Panc1 (cell line): Measurements from ENCODE around the gene UBL7. TPM values are rescaled to one million over a fixed set of nuclear protein-coding genes. Genes with fewer than 3 reads are reported as not detected.
"Not testable (repeated sequence)": the region's sequence is repeated elsewhere in the genome, so short reads cannot be mapped to it uniquely, and the experiment has no call there.

Experiments
- ATAC-seq: fragments of 200-7000 bp; cut with Tn5 transposase; 2 replicates; pipeline ENCODE4 v1.9.1; 2020; ENCODE audit warnings: mild to moderate bottlenecking, moderate library complexity
- BruUV-seq: library from RNA; stranded (reverse); fragments of 400-500 nt; replicated peaks from 2 replicates; lab custom pipeline; 2021; lab: Mats Ljungman, UMichigan
- CTCF ChIA-PET: fragments of 300-600 bp; sonication (Branson Sonifier 250); formaldehyde crosslinking; loops from one replicate; lab custom pipeline; 2022; ENCODE audit warnings: antibody characterized with exemption; lab: Charles Lee
- POLR2A ChIA-PET: fragments of 300-600 bp; sonication (Branson Sonifier 250); formaldehyde crosslinking; loops from one replicate; lab custom pipeline; 2022; ENCODE audit warnings: antibody characterized with exemption; lab: Charles Lee
- DNase-seq: peaks from one replicate; pipeline ENCODE4 v3.0.0-alpha.2; 2010; ENCODE audit warnings: low read depth, low spot score
- H3K27ac ChIP-seq: 2 replicates; pipeline ENCODE4 v1.5.1; 2011; ENCODE audit warnings: mild to moderate bottlenecking, low read length, inconsistent platforms
- H3K27me3 ChIP-seq: fragments of 200-500 bp; sonication (Bioruptor generic); 2 replicates; pipeline ENCODE4 v1.6.0; 2014; ENCODE audit warnings: low read length, inconsistent platforms; ENCODE audit not compliant: control insufficient read depth, insufficient read depth
- H3K36me3 ChIP-seq: fragments of 200-500 bp; sonication (Bioruptor generic); 2 replicates; pipeline ENCODE4 v1.5.1; 2014; ENCODE audit warnings: inconsistent platforms, mild to moderate bottlenecking, low read length, moderate library complexity; ENCODE audit not compliant: control insufficient read depth, insufficient read depth
- H3K4me1 ChIP-seq: 2 replicates; pipeline ENCODE4 v1.5.1; 2011; ENCODE audit warnings: inconsistent platforms, mild to moderate bottlenecking, low read length, moderate library complexity; ENCODE audit not compliant: control insufficient read depth, insufficient read depth
- H3K4me3 ChIP-seq, 2 experiments: 2 replicates each; pipeline ENCODE4 v1.5.1; 2011 to 2012; ENCODE audit warnings: low read depth in 2 of 2, low read length in 2 of 2, mild to moderate bottlenecking in 2 of 2, inconsistent platforms in 1 of 2, moderate library complexity in 1 of 2
- H3K9me3 ChIP-seq: fragments of 200-500 bp; sonication (Bioruptor generic); 2 replicates; pipeline ENCODE4 v1.5.1; 2014; ENCODE audit warnings: low read depth, mild to moderate bottlenecking, inconsistent platforms, low read length, moderate library complexity; ENCODE audit not compliant: control insufficient read depth, insufficient read depth
- CTCF ChIP-seq: fragments of 450-650 bp; IDR thresholded peaks from 2 replicates; pipeline ENCODE4 v1.5.1; 2017; ENCODE audit warnings: mild to moderate bottlenecking
- POLR2AphosphoS5 ChIP-seq: IDR thresholded peaks from 2 replicates; pipeline ENCODE4 v1.6.1; 2012; ENCODE audit warnings: mild to moderate bottlenecking, low read depth, low read length, moderate library complexity
- REST ChIP-seq, 2 experiments: IDR thresholded peaks; 2 replicates each; pipeline ENCODE4 v1.6.1; 2011 to 2012; ENCODE audit warnings: low read depth in 2 of 2, control low read depth in 1 of 2, low read length in 1 of 2, mild to moderate bottlenecking in 1 of 2, moderate library complexity in 1 of 2; ENCODE audit not compliant: insufficient read depth in 1 of 2
- SIN3A ChIP-seq: IDR thresholded peaks from 2 replicates; pipeline ENCODE4 v1.6.1; 2012; ENCODE audit warnings: low read depth, mild to moderate bottlenecking, low read length, moderate library complexity, borderline replicate concordance; ENCODE audit not compliant: insufficient read depth
- TCF7L2 ChIP-seq: IDR thresholded peaks from 2 replicates; pipeline ENCODE4 v1.6.1; 2011; ENCODE audit warnings: mild to moderate bottlenecking, low read depth, low read length, inconsistent platforms
- in situ Hi-C: cut with HindIII; loops from 2 replicates; pipeline ENCODE4 v1.10.0; 2016; ENCODE audit warnings: low sequenced_read_pairs, low pct_unique_long_range_greater_than_20kb
- intact Hi-C: fragments of 100-400 bp; cut with micrococcal nuclease; formaldehyde crosslinking; loops from one replicate; pipeline ENCODE4 v1.10.0; 2022; ENCODE audit not compliant: unreplicated experiment
- total RNA-seq: library from RNA; stranded (reverse); gene quantifications from one replicate; pipeline ENCODE4 v1.2.1, GENCODE V29; 2021; ENCODE audit not compliant: unreplicated experiment

Gene UBL7
- total RNA-seq, 1 experiment from 2014 or later: 68.5 TPM

GRCh38 chr15:74488776-74489175 lies 27.8 kb upstream of the UBL7 start:
- Histone ChIP-seq H3K27me3 (no peaks in the 10 kb centered on the region), H3K4me1 (no peaks in the 10 kb centered on the region), H3K27ac (no peak overlapping the region), H3K36me3 (no peaks in the 10 kb centered on the region), H3K9me3 (no peaks in the 10 kb centered on the region), H3K4me3 (no peak overlapping the region)
- in situ Hi-C loops (no loop called here), intact Hi-C loops (loop anchor here (5.0 kb wide), 1 partner anchor 116 kb away; no protein-coding TSS in a partner anchor)
- DNase-seq (no peak), ATAC-seq (no peak)
- no TSS peak for BruUV-seq
- ChIA-PET POLR2A (no interaction called here), CTCF (interaction anchor here (1.0 kb wide), 1 partner anchor 106 kb away, joined by 4 read pairs; no protein-coding TSS in a partner anchor)
- no peak for TF ChIP-seq TCF7L2
- no peak for TF ChIP-seq POLR2AphosphoS5
- TF ChIP-seq CTCF: no peak
- TF ChIP-seq REST (IDR thresholded peaks at IDR 0.05; ENCODE audit: insufficient read depth in 1 of 2, low read depth in 2 of 2, low read length in 1 of 2): no peak
- TF ChIP-seq SIN3A: no peak

- no peaks in the 10 kb centered on the region for H3K9me3 ChIP-seq
- no peak overlapping the region for H3K27ac ChIP-seq
- no peaks in the 10 kb centered on the region for H3K27me3 ChIP-seq
- BruUV-seq: no TSS peak
- DNase-seq (no peak), ATAC-seq (peak; percentile 89)
- TF ChIP-seq CTCF: no peak; the same call in 1 of the 2 replicates
- TF ChIP-seq SIN3A: no peak
- no peak for TF ChIP-seq REST (IDR thresholded peaks at IDR 0.05; ENCODE audit: insufficient read depth in 1 of 2, low read depth in 2 of 2, low read length in 1 of 2)
- no peak for TF ChIP-seq POLR2AphosphoS5
- TF ChIP-seq TCF7L2: no peak
- no peaks in the 10 kb centered on the region for H3K36me3 ChIP-seq
- intact Hi-C loops (no loop called here), in situ Hi-C loops (no loop called here)
- no peaks in the 10 kb centered on the region for H3K4me1 ChIP-seq
- ChIA-PET CTCF (interaction anchor here (0.7 kb wide), 2 partner anchors 94 to 111 kb away, joined by 5 to 6 read pairs; no protein-coding TSS in a partner anchor), POLR2A (interaction anchor here (0.7 kb wide), 2 partner anchors 21 to 472 kb away, joined by 3 to 4 read pairs; no protein-coding TSS in a partner anchor)
- no peak overlapping the region for H3K4me3 ChIP-seq
These were observed 21.7 kb upstream of the UBL7 start for GRCh38 chr15:74482661-74483060.

GRCh38 chr15:74480364-74480763 lies 19.4 kb upstream of the UBL7 start:
- POLR2A ChIA-PET, H3K4me3 ChIP-seq, H3K4me1 ChIP-seq, BruUV-seq, H3K27ac ChIP-seq, H3K36me3 ChIP-seq, ATAC-seq, H3K27me3 ChIP-seq, DNase-seq, in situ Hi-C loops, H3K9me3 ChIP-seq, CTCF ChIA-PET, intact Hi-C loops: not testable (repeated sequence)
